Measurements from ENCODE around the gene SEPTIN8. TPM values are rescaled to one million over a fixed set of nuclear protein-coding genes. Genes with fewer than 3 reads are reported as not detected.
"Not testable (repeated sequence)": the region's sequence is repeated elsewhere in the genome, so short reads cannot be mapped to it uniquely, and the experiment has no call there.

SEPTIN8 gene
- polyA plus RNA-seq, 2 of the 4 experiments (the other 2 are of a cell fraction) = 20.8 to 29.2 TPM

DNA sequence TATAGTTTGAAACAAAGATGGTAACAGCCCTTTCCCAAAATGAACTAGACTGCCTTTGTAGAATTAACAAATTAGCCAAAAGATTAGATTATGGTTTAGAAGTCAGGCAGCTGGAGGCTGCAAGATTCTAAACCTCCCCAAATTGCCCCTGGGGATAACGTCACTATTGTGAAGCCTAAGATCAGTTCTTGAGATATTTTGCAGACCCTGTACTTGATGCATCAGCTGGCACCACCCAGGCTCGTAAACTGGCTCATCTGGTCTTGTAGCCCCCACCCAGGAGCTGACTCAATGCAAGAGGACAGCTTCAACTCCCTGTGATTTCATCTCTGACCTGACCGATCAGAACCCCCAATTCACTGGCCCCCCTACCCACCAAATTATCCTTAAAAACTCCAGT lies 31.8 kb upstream of the SEPTIN8 start:
- no peak for ATAC-seq
- TF ChIP-seq REST (IDR thresholded peaks at IDR 0.05) (no peak), MAZ (IDR thresholded peaks at IDR 0.05; ENCODE audit: borderline replicate concordance, low read depth, low read length) (no peak), HOXA7 (CRISPR knock-in tag; IDR thresholded peaks at IDR 0.05) (no peak), ZC3H11A (IDR thresholded peaks at IDR 0.05) (no peak), CBX8 (IDR thresholded peaks at IDR 0.05) (no peak), ZFP36 (IDR thresholded peaks at IDR 0.05; ENCODE audit: borderline replicate concordance, partially characterized antibody) (no peak), SREBF2 (IDR thresholded peaks at IDR 0.05) (no peak)
- TF ChIP-seq, protein P1, sequence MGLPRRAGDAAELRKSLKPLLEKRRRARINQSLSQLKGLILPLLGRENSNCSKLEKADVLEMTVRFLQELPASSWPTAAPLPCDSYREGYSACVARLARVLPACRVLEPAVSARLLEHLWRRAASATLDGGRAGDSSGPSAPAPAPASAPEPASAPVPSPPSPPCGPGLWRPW (IDR thresholded peaks at IDR 0.05) = no peak
- no peak for FAIRE-seq
- WGBS (ENCODE audit: missing lambda C conversion rate) = 36% methylated on average over 3 of the region's 3 CpGs
- Histone ChIP-seq H3K27ac (no peak overlapping the region), H3K4me1 (peaks cover 5% of the 10 kb centered on the region; the same call in 1 of the 3 replicates), H3K4me2 (no peak overlapping the region), H3K4me3 (no peak overlapping the region), H3K9me3 (no peaks in the 10 kb centered on the region)
- no peak for DNase-seq (ENCODE audit: low read depth in 1 of 2, low spot score in 1 of 2)
- ChIA-PET POLR2A (no interaction called here), CTCF (interaction anchor here (0.7 to 6.3 kb wide), 6 partner anchors 11 to 163 kb away, joined by 3 to 87 read pairs (median 4); no protein-coding TSS in a partner anchor)

DNA sequence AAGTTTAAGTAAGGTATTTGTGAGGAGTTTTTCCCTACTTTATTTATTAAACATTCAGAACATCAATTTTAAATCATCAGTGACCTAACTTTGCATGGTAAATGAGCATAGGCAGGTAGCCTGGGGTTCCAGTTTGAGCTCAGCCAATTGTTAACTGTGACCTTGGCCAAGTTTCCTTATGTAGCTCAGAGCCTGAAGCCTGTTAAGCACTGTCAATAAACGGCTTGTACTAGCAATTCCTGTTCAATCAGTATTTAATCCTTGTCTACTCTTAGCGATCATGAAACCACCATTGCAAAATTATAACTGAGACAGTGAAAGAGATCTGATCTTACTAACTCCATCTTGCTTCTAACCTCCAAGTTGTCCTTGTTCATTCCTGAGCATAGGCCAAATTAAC lies 31.4 kb upstream of the SEPTIN8 start:
- FAIRE-seq (no peak), ATAC-seq (no peak), DNase-seq (ENCODE audit: low read depth in 1 of 2, low spot score in 1 of 2) (no peak)
- TF ChIP-seq EHF (CRISPR knock-in tag; IDR thresholded peaks at IDR 0.05) (no peak), POLR2A (IDR thresholded peaks at IDR 0.05; ENCODE audit: low read length) (no peak), HOXA7 (CRISPR knock-in tag; IDR thresholded peaks at IDR 0.05) (no peak), TP53 (CRISPR knock-in tag; IDR thresholded peaks at IDR 0.05) (no peak), CBX8 (IDR thresholded peaks at IDR 0.05) (no peak), PHF8 (IDR thresholded peaks at IDR 0.05; ENCODE audit: borderline replicate concordance, low read depth) (no peak), RCOR1 (IDR thresholded peaks at IDR 0.05; ENCODE audit: low read depth, low read length) (no peak), CHD4 (IDR thresholded peaks at IDR 0.05; ENCODE audit: borderline replicate concordance) (no peak)
- Histone ChIP-seq H3K4me2 (no peak overlapping the region), H3K9me3 (no peaks in the 10 kb centered on the region), H3K4me1 (peaks cover 5% of the 10 kb centered on the region; the same call in 1 of the 3 replicates), H3K27ac (no peak overlapping the region), H3K4me3 (no peak overlapping the region)
- POLR2A ChIA-PET = no interaction called here
- CTCF ChIA-PET = interaction anchor here (0.7 to 6.3 kb wide), 8 partner anchors 10 to 163 kb away, joined by 3 to 87 read pairs (median 6); partner anchors contain the start of gene CCNI2
- 54% methylated on average over 2 of the region's 2 CpGs for WGBS (ENCODE audit: missing lambda C conversion rate)

GRCh38 chr5:132807163-132807838 lies 30.3 kb upstream of the SEPTIN8 start:
- TF ChIP-seq CTCF (IDR thresholded peaks at IDR 0.05) = peak; percentile 30; the same call in 2 of the 3 replicates
- no peak for TF ChIP-seq POLR2A (IDR thresholded peaks at IDR 0.05; ENCODE audit: low read length)
- ATAC-seq (peak; percentile 92 to 97), FAIRE-seq (no peak), DNase-seq (ENCODE audit: low read depth in 1 of 2, low spot score in 1 of 2) (peak; percentile 61 to 71)
- ChIA-PET CTCF (interaction anchor here (0.8 to 6.3 kb wide), 17 partner anchors 9 to 60 kb away, joined by 3 to 87 read pairs (median 4); partner anchors contain the start of gene CCNI2), POLR2A (no interaction called here)
- peaks cover 5% of the 10 kb centered on the region; the same call in 1 of the 3 replicates for H3K4me1 ChIP-seq
- no peaks in the 10 kb centered on the region for H3K9me3 ChIP-seq
- H3K4me2 ChIP-seq = peak overlapping the region; percentile 53
- H3K27ac ChIP-seq = peak overlapping the region; percentile 24 to 53; a peak in 4 of 6 replicates
- 54% methylated on average over 12 of the region's 12 CpGs for WGBS (ENCODE audit: missing lambda C conversion rate)
- H3K4me3 ChIP-seq = no peak overlapping the region

GRCh38 chr5:132806804-132807162 lies 29.7 kb upstream of the SEPTIN8 start:
- FAIRE-seq; ATAC-seq; H3K4me3 ChIP-seq; H3K9me3 ChIP-seq; POLR2A ChIA-PET; DNase-seq (ENCODE audit: low read depth in 1 of 2, low spot score in 1 of 2); H3K4me1 ChIP-seq: not testable (repeated sequence)
- peak overlapping the region; percentile 24 to 53; a peak in 4 of 6 replicates for H3K27ac ChIP-seq
- 89% methylated on average over 12 of the region's 12 CpGs for WGBS (ENCODE audit: missing lambda C conversion rate)
- CTCF ChIA-PET = interaction anchor here (0.8 to 6.3 kb wide), 14 partner anchors 9 to 60 kb away, joined by 3 to 87 read pairs (median 4); partner anchors contain the start of gene CCNI2
- peak overlapping the region; percentile 53 for H3K4me2 ChIP-seq

DNA sequence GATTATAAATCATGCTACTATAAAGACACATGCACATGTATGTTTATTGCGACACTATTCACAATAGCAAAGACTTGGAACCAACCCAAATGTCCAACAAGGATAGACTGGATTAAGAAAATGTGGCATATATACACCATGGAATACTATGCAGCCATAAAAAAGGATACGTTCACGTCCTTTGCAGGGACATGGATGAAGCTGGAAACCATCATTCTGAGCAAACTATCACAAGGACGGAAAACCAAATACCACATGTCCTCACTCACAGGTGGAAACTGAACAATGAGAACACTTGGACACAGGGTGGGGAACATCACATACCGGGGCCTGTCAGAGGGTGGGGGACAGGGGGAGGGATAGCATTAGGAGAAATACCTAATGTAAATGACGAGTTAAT lies 28.8 kb upstream of the SEPTIN8 start:
- ATAC-seq; H3K27ac ChIP-seq; H3K9me3 ChIP-seq; H3K4me3 ChIP-seq; FAIRE-seq; H3K4me2 ChIP-seq; H3K4me1 ChIP-seq; DNase-seq (ENCODE audit: low read depth in 1 of 2, low spot score in 1 of 2); POLR2A ChIA-PET: not testable (repeated sequence)
- CTCF ChIA-PET = interaction anchor here (0.6 to 6.3 kb wide), 2 partner anchors 14 to 18 kb away, joined by 3 to 87 read pairs; no protein-coding TSS in a partner anchor
- WGBS (ENCODE audit: missing lambda C conversion rate) = 44% methylated on average over 6 of the region's 6 CpGs

GRCh38 chr5:132804219-132804618 lies 27.2 kb upstream of the SEPTIN8 start:
- H3K4me3 ChIP-seq; FAIRE-seq; ATAC-seq; POLR2A ChIA-PET; H3K4me2 ChIP-seq; DNase-seq (ENCODE audit: low read depth in 1 of 2, low spot score in 1 of 2); H3K9me3 ChIP-seq; H3K27ac ChIP-seq; H3K4me1 ChIP-seq: not testable (repeated sequence)
- CTCF ChIA-PET = interaction anchor here (1.1 to 4.2 kb wide), 3 partner anchors 16 to 418 kb away, joined by 3 to 27 read pairs (median 3); no protein-coding TSS in a partner anchor
- 89% methylated on average over 1 of the region's 1 CpG for WGBS (ENCODE audit: missing lambda C conversion rate)
